GM12878 (cell line): ENCODE data around the gene FOXP3. TPM values are rescaled to one million over a fixed set of nuclear protein-coding genes. Genes with fewer than 3 reads are reported as not detected.
"Not testable (repeated sequence)": the region's sequence is repeated elsewhere in the genome, so short reads cannot be mapped to it uniquely, and the experiment has no call there.

Source experiments
- ATAC-seq: fragments of 200-7000 bp; cut with Tn5 transposase; 3 replicates; pipeline ENCODE4 v1.9.1; 2020; ENCODE audit warnings: mild to moderate bottlenecking, moderate library complexity
- BruUV-seq: library from RNA; stranded (reverse); fragments of 400-500 nt; replicated peaks from 2 replicates; lab custom pipeline; 2021; lab: Mats Ljungman, UMichigan
- CTCF ChIA-PET: fragments of 300-600 bp; sonication (Branson Sonifier 250); formaldehyde crosslinking; extraction: SDS; loops from one replicate; lab custom pipeline; 2021; ENCODE audit warnings: inconsistent platforms; lab: Yijun Ruan, JAX
- POLR2A ChIA-PET: fragments of 350-600 bp; formaldehyde crosslinking; extraction: SDS; loops from one replicate; lab custom pipeline; 2021; ENCODE audit warnings: inconsistent platforms; lab: Charles Lee
- RAD21 ChIA-PET: fragments of 300-600 bp; sonication (Branson Sonifier 250); formaldehyde crosslinking; loops from one replicate; lab custom pipeline; 2023; ENCODE audit warnings: antibody characterized with exemption; ENCODE audit not compliant: unreplicated experiment; lab: Charles Lee
- SMC1A ChIA-PET: fragments of 300-600 bp; sonication (Branson Sonifier 250); formaldehyde crosslinking; loops from one replicate; lab custom pipeline; 2023; ENCODE audit not compliant: unreplicated experiment, uncharacterized antibody; lab: Charles Lee
- DNase-seq: peaks from one replicate; pipeline ENCODE4 v3.0.0-alpha.2; 2011; ENCODE audit warnings: low read depth, low spot score
- FAIRE-seq: peaks from 3 replicates; lab custom pipeline; 2011; peaks lifted over from hg19 to GRCh38; lab: Jason Lieb, UNC
- H2AFZ ChIP-seq: 2 replicates; pipeline ENCODE4 v1.6.0; 2011; ENCODE audit warnings: low read depth, low read length, control low read depth; ENCODE audit not compliant: control insufficient read depth
- H3K27ac ChIP-seq: 2 replicates; pipeline ENCODE4 v1.5.1; 2011; ENCODE audit warnings: control low read depth; ENCODE audit not compliant: control insufficient read depth, insufficient read depth
- H3K27me3 ChIP-seq, 2 experiments: replicated peaks in 1 of 2; 2 replicates each; pipeline versions ENCODE4 v1.6.0 to v1.6.1; 2011; ENCODE audit warnings: low read length in 1 of 2; ENCODE audit not compliant: control insufficient read depth in 2 of 2, insufficient read depth in 2 of 2
- H3K36me3 ChIP-seq, 2 experiments: 2 replicates each; pipeline ENCODE4 v1.5.1; 2011; ENCODE audit warnings: low read length in 1 of 2; ENCODE audit not compliant: control insufficient read depth in 2 of 2, insufficient read depth in 2 of 2
- H3K4me1 ChIP-seq: 2 replicates; pipeline ENCODE4 v1.6.1; 2011; ENCODE audit warnings: mild to moderate bottlenecking, low read length, moderate library complexity, mixed read lengths; ENCODE audit not compliant: control insufficient read depth, insufficient read depth
- H3K4me2 ChIP-seq: 2 replicates; pipeline ENCODE4 v1.6.0; 2011; ENCODE audit warnings: control low read depth; ENCODE audit not compliant: control insufficient read depth, insufficient read depth
- H3K4me3 ChIP-seq: fragments of 200-600 bp; sonication (generic); 2 replicates; pipeline ENCODE4 v1.5.1; 2016
- H3K79me2 ChIP-seq: 2 replicates; pipeline ENCODE4 v1.6.0; 2011; ENCODE audit warnings: low read length; ENCODE audit not compliant: control insufficient read depth, insufficient read depth
- H3K9ac ChIP-seq: 2 replicates; pipeline ENCODE4 v1.8.0; 2011; ENCODE audit warnings: low read length, control low read depth, mixed read lengths; ENCODE audit not compliant: control insufficient read depth, insufficient read depth
- H3K9me3 ChIP-seq: replicated peaks from 3 replicates; pipeline ENCODE4 v1.5.1; 2011; ENCODE audit warnings: mild to moderate bottlenecking, low read length; ENCODE audit not compliant: control insufficient read depth, insufficient read depth
- H4K20me1 ChIP-seq: 2 replicates; pipeline ENCODE4 v1.6.0; 2011; ENCODE audit not compliant: control insufficient read depth, insufficient read depth
- BHLHE40 ChIP-seq, 2 experiments: fragments of 450-650 bp in 1 of 2; IDR thresholded peaks; 2 replicates each; pipeline ENCODE4 v1.6.1; 2011 to 2017; ENCODE audit warnings: low read depth in 2 of 2, borderline replicate concordance in 1 of 2, improper control_type of control experiment in 1 of 2, low read length in 1 of 2, mild to moderate bottlenecking in 1 of 2
- ETV6 ChIP-seq, 2 experiments: fragments of 450-650 bp in 1 of 2; IDR thresholded peaks in 1 of 2; conservative IDR thresholded peaks in 1 of 2; 2 replicates each; pipeline ENCODE4 v1.6.1; 2014; ENCODE audit warnings: antibody characterized with exemption in 1 of 2, borderline replicate concordance in 1 of 2, low read depth in 1 of 2, mild to moderate bottlenecking in 1 of 2, moderate library complexity in 1 of 2
- FOXK2 ChIP-seq: fragments of 450-650 bp; IDR thresholded peaks from 2 replicates; pipeline ENCODE4 v1.6.1; 2017; ENCODE audit warnings: mild to moderate bottlenecking, moderate library complexity
- HDGF ChIP-seq: fragments of 450-650 bp; IDR thresholded peaks from 2 replicates; pipeline ENCODE4 v1.6.1; 2016; ENCODE audit warnings: antibody characterized with exemption
- IKZF1 ChIP-seq: fragments of 450-650 bp; conservative IDR thresholded peaks from 2 replicates; pipeline ENCODE4 v1.6.1; 2017; ENCODE audit warnings: antibody characterized with exemption, mild to moderate bottlenecking
- MTA2 ChIP-seq: fragments of 450-650 bp; IDR thresholded peaks from 2 replicates; pipeline ENCODE4 v1.6.1; 2016; ENCODE audit warnings: low read depth, mild to moderate bottlenecking, moderate library complexity
- SMARCA5 ChIP-seq: fragments of 450-650 bp; IDR thresholded peaks from 2 replicates; pipeline ENCODE4 v1.6.1; 2017; ENCODE audit warnings: mild to moderate bottlenecking
- SPI1 ChIP-seq: IDR thresholded peaks from 2 replicates; pipeline ENCODE4 v1.6.1; 2011; ENCODE audit warnings: low read depth, mild to moderate bottlenecking, low read length, moderate library complexity, borderline replicate concordance; ENCODE audit not compliant: insufficient read depth
- WGBS: methylation state at CpG from one replicate; pipeline ENCODE4 v1.1.6; 2016; ENCODE audit warnings: low lambda C conversion rate; ENCODE audit not compliant: insufficient replicate concordance, insufficient coverage; ENCODE audit errors: missing lambda C conversion rate; 5-methylcytosine and 5-hydroxymethylcytosine counted together
- in situ Hi-C: fragments of 300-500 bp; cut with MboI; formaldehyde crosslinking; loops from 9 replicates; pipeline ENCODE4 v1.14.3; 2018; ENCODE audit warnings: mixed read lengths
- intact Hi-C: fragments of 100-400 bp; cut with micrococcal nuclease; formaldehyde crosslinking; loops from one replicate; pipeline ENCODE4 v1.14.2; 2022; ENCODE audit not compliant: unreplicated experiment
- polyA plus RNA-seq, 11 experiments: library from polyadenylated mRNA; depleted of rRNA in 4 of 11; unstranded in 6 of 11; stranded (reverse) in 5 of 11; fragments of >200 nt; fragmentation: Nextera tagmentation in 4 of 11; fragmentation: Illumina TruSeq in 1 of 11; extraction: Ambion mirVana in 4 of 11; extraction: Trizol in 1 of 11; gene quantifications; 1 replicate in 1 of 11; 2 replicates in 10 of 11; pipeline versions ENCODE4 v1.2.1 to v1.2.3, GENCODE V29; 2011 to 2016; ENCODE audit warnings: inconsistent platforms in 2 of 11, missing spikeins in 2 of 11, low read depth in 1 of 11
- total RNA-seq, 4 experiments: library from RNA; depleted of rRNA in 3 of 4; stranded (reverse); fragments of >200 nt in 3 of 4; fragmentation: Illumina TruSeq in 1 of 4; extraction: Trizol in 1 of 4; gene quantifications; 2 replicates each; pipeline versions ENCODE4 v1.2.1 to v1.2.3, GENCODE V29; 2013 to 2021

FOXP3 gene
- total and polyA plus RNA-seq, 10 of the 15 experiments (the other 5 are each of a cell fraction or from before 2014, with no cell fraction given), result 0.02 to 0.21 (median 0.08) TPM; not detected in 3

GRCh38 chrX:49309401-49309981, 45.0 kb upstream of the FOXP3 start (continued):
- no peak for TF ChIP-seq ETV6 (conservative IDR thresholded peaks at IDR 0.05 in 1 of 2, IDR thresholded peaks at IDR 0.05 in 1 of 2; ENCODE audit: borderline replicate concordance in 1 of 2, low read depth in 1 of 2)
- TF ChIP-seq HDGF, result no peak

GRCh38 chrX:49308604-49309269, 44.2 kb upstream of the FOXP3 start:
- no peak overlapping the region; the same call in 1 of the 2 replicates for H3K27ac ChIP-seq
- SMC1A ChIA-PET, result no interaction called here
- no peaks in the 10 kb centered on the region for H3K36me3 ChIP-seq
- POLR2A ChIA-PET, result no interaction called here
- no peak overlapping the region for H3K9ac ChIP-seq
- no peak for DNase-seq
- peak overlapping the region; percentile 30 for H2AFZ ChIP-seq
- peak overlapping the region; percentile 69 for H3K4me2 ChIP-seq
- peak; percentile 44 for FAIRE-seq
- RAD21 ChIA-PET, result interaction anchor here (0.9 kb wide), 1 partner anchor 40 kb away, joined by 3 read pairs; no protein-coding TSS in a partner anchor
- no peaks in the 10 kb centered on the region for H3K9me3 ChIP-seq
- WGBS, result 20% methylated on average over 15 of the region's 15 CpGs
- TF ChIP-seq SPI1 (peak; percentile 13; the same call in 1 of the 2 replicates), FOXK2 (no peak), MTA2 (no peak), IKZF1 (peak; percentile 39; the same call in 1 of the 2 replicates), SMARCA5 (no peak), BHLHE40 (IDR thresholded peaks at IDR 0.05; ENCODE audit: borderline replicate concordance in 1 of 2, low read depth in 2 of 2, low read length in 1 of 2) (peak; percentile 24 to 65; a peak in 2 of 4 replicates)
- H3K4me3 ChIP-seq, result no peak overlapping the region
- CTCF ChIA-PET, result interaction anchor here (0.6 to 1.1 kb wide), 3 partner anchors 16 to 773 kb away, joined by 3 read pairs; no protein-coding TSS in a partner anchor
- H3K4me1 ChIP-seq, result peaks cover 5% of the 10 kb centered on the region
- peak; percentile 79 for ATAC-seq
- no peaks in the 10 kb centered on the region for H3K27me3 ChIP-seq
- in situ Hi-C loops (no loop called here), intact Hi-C loops (no loop called here)
- H4K20me1 ChIP-seq, result no peaks in the 10 kb centered on the region
- no peaks in the 10 kb centered on the region for H3K79me2 ChIP-seq
- no TSS peak for BruUV-seq

GRCh38 chrX:49307775-49308174, 43.3 kb upstream of the FOXP3 start:
- H3K4me1 ChIP-seq, FAIRE-seq, H3K27ac ChIP-seq, DNase-seq, H3K4me3 ChIP-seq, H3K36me3 ChIP-seq, H3K4me2 ChIP-seq, SMC1A ChIA-PET, H3K79me2 ChIP-seq, CTCF ChIA-PET, BruUV-seq, RAD21 ChIA-PET, H3K27me3 ChIP-seq, intact Hi-C loops, POLR2A ChIA-PET, in situ Hi-C loops, H3K9me3 ChIP-seq, H2AFZ ChIP-seq, ATAC-seq, H3K9ac ChIP-seq, H4K20me1 ChIP-seq: not testable (repeated sequence)
- 21% methylated on average over 2 of the region's 2 CpGs for WGBS
